GM21619 (cell line): Measurements from ENCODE around the gene LDLRAD4.

Experiments
- ATAC-seq: cut with Tn5 transposase; IDR thresholded peaks from one replicate; pipeline ENCODE4 v1.9.1; 2021; ENCODE audit not compliant: unreplicated experiment

LDLRAD4 gene

DNA sequence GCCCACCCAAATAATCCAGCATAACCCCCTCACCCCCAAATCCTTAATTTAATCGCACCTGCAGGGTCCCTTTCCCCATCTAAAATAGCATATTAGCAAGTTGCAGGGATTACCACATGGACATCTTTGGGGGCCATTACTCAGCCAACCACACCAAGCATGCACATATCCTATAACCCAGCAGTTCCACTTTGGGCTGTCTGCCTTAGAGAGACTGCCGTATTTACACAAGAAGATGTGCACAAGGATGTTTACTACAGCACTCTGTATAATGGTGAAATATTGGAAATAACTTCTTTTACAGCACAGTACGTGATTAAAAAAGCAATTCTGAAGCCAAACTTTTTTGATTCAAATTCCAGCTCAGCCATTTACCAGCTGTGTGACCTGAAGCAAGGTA, 17.3 kb upstream of the LDLRAD4 start:
- ATAC-seq, result no peak

GRCh38 chr18:13202571-13202970, 16.0 kb upstream of the LDLRAD4 start:
- no peak for ATAC-seq

- ATAC-seq, result no peak
Measured at GRCh38 chr18:13206301-13206700, 12.3 kb upstream of the LDLRAD4 start.

GRCh38 chr18:13207294-13207693, 11.3 kb upstream of the LDLRAD4 start:
- no peak for ATAC-seq

DNA sequence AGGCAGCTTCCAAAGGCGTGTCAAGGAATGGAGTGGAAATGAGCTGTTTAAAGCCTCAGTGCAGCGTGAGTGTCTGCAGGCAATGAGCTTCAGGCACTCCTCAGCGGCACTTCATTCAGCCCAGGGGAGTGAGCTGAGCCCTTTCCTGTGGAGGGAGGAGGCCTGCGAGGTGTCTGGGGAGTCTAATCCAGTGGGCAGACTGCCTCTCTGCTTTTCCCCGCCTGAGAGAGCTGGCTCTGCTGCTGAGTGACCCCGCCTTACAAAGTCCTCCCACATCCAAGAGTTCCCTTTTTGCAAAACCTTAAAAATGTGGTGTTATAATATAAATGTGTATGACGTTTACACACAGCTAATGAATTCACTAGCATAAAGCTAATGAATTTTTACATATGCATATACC, 7.0 kb upstream of the LDLRAD4 start:
- ATAC-seq, result no peak

GRCh38 chr18:13213036-13213795, 5.3 kb upstream of the LDLRAD4 start:
- no peak for ATAC-seq

GRCh38 chr18:13214609-13215008, 4.0 kb upstream of the LDLRAD4 start:
- ATAC-seq, result no peak

GRCh38 chr18:13216092-13216582, 2.4 kb upstream of the LDLRAD4 start:
- no peak for ATAC-seq

DNA sequence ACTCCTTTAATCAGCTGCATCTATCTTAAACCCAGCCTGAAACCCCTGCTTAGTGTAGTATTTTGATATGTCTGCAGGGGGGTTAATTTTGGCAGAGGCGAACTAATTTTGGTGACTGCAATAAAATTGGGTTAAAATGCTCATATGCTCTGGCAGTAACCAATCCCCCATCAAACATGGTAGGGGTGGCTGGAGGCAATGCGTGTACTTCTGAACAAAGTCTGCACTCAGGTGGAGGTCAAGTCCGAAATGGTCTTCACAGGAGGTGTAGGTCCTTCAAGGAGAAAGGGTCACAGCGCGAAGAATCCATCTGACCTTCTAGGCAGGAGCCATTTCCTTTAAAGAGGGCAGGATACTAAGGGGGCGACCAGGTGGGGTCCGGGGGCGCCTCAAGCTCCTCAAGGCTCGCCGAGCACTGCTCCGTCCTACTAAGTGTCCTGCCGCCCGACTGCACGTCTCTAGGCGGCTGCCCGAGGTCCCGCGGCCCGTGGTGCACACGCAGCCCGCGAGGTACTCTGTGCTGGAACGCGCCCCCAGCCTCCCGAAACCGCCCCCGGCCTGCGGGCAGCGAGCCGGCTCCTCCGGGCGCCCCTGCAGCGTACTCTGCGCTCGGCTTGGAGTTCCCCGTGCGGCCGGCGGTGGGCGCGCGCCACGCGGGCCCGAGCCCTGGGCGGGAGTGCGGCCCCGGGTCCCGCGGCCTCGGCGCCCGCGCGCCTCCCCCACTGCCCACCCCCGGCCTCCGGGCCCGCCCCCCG, 1.7 kb upstream of the LDLRAD4 start:
- no peak for ATAC-seq

DNA sequence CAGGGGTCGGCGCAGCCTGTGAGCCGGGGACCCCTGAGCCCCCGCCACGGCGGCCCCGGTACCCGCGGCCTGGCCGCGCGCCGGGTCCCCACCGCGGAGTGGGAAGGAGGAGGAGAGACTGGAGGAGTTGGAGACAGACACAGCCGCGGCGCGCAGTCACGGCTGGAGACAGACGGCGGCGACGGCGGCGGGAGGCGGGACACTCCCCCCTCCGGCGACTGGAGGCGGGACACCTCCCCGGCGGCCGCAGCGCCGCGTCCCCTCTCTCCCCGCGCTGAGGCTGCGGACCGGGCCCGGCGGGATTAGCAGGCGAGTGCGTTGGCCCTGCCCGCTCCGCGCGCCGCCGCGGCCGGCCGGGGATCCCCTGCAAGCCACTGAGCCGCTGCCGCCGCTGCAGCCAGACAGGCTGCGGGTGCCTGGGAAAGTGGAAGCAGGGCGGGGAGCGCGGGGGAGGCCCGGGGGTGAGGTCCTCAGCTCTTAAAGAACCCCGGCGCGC, 1.0 kb upstream of the LDLRAD4 start:
- ATAC-seq, result no peak

GRCh38 chr18:13217971-13218367, 591 bp upstream of the LDLRAD4 start:
- ATAC-seq, result no peak

DNA sequence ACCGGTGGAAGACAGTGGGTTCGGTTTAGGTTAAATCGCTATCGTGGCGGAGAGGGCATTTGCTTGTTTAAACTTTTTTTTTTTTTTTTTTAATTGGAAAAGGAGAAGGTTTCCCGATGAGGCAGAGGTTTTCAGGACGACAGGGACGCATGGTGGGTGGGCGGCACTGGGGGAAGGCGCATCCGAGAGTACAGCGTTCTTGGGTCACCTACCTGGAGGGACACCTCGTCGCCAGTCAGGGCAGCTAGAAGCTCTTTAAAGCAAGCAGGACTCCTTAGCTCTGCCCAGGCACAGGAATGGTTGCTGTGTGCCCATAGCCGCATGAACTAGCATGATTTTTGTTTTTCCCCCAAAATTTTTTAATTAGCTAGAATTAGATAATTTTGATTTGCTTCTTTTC, 437 bp downstream of the LDLRAD4 start:
- no peak for ATAC-seq

- ATAC-seq, result no peak
Measured at GRCh38 chr18:13219593-13220159, 1.1 kb downstream of the LDLRAD4 start.

- no peak for ATAC-seq
Measured at GRCh38 chr18:13220361-13220991, 1.9 kb downstream of the LDLRAD4 start.

DNA sequence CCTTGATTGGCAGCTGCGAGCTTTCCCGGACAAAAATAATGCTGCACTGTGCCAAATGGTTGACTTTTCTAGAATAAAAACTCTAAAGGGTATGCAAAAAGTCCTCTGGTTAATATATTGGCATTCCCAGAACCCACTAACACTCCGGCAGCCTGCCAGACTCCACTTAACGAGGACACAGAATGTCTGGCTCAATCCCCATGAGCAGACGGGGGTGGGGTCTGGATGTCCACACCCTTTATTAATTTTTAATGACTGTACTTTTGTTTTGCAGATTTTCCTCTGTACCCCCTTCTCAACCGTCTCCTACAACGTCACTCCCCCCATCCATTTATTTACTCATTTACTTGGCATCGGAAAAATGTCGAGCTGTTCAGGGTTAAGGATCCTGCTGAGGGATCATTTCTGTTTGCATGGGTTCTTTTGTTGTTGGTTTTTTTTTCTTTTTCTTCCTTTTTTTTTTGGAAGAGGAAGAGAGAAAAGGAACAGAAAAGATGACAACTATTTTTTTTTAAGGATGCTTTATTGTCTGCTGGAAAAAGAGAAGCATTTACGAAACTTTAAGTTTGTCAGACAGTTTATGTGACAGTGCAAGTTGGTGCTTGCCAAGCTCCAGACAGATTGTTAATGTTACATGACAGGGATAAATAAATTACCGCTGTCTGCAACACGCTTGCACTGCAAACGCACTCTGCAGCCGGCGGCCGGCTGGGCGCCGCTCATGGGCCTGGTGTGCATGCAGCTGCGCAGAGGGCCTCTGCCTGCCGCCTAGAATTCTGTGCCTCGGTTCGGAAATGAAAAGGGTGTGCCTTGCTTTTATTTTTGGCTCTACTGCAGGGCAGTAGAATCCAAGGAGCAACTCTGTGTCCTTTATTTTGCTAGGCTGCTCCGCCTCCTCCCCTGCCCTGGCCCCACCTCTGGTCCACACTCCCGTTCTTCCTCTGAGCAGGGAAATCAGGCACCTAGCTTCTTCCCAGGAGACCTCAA, 3.6 kb downstream of the LDLRAD4 start:
- ATAC-seq, result no peak

GRCh38 chr18:13222856-13223281, 4.3 kb downstream of the LDLRAD4 start:
- no peak for ATAC-seq

DNA sequence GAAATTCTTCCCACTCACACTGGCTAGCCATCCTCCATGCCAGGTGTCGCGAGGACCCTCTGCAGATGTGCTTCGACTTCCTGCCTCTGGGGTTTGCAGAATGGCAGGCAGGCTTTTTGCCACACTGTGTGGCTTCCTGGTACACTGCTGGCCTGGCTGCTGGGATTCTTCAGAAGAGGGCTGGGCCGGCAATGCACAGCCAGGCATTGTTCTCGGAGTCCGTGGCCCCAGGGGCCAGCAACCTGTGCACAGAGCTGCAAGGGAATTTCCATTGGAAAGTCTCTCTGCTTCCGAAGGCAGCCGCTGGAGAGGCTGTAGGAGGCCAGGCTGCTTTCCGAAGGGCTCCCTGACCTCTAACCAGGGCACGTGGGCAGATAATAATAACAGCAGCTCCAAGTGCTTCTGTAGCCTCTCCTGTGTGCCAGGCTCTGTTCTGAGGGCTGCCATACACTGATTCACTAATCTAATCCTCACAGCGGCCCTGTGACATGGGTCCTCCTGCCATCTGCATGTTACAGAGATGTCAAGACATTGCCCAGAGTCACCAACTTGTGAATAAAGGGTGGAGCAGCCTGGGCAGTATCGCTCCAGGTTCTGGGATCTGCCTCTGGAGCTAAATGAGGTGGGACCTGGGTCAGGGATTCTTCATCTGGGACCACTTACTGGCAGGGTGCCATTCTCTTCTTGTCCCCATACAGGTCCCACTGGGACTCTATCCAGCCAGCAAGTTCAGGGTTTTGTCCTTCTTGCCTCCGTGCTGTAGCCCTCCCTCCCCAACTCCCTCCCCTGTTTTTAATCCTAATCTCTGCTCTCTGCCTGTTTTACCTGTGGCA, 5.0 kb downstream of the LDLRAD4 start:
- no peak for ATAC-seq

DNA sequence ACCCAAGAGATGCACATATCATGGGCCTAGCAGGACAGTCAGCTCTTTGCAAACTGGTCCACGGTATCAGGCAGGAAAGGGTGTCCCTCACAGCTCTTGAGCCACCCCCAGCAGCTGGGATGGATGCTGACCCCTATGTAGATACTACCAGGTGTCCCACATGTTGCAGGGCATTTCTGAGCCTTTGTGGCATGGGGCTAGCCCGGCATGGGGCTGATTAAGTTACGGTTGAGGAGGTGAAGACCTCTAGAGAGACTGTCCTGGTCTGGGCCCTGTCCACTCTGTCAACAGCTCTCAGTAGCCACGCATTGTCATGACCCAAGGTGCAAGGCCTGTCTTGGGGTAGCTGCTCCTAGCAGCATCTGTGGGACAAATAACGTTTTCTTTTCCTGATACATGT, 6.7 kb downstream of the LDLRAD4 start:
- no peak for ATAC-seq

- ATAC-seq, result no peak
Measured at GRCh38 chr18:13226533-13227144, 8.1 kb downstream of the LDLRAD4 start.
